Right lobe of liver (tissue), 6 donors: ENCODE measurements around the gene RNGTT. TPM values are rescaled to one million over a fixed set of nuclear protein-coding genes. Genes with fewer than 3 reads are reported as not detected.

Experiments used
- ATAC-seq, 4 donors: fragments of 200-7000 bp; cut with Tn5 transposase; one replicate each; pipeline ENCODE4 v1.9.1; 2020; ENCODE audit warnings: mild to moderate bottlenecking in 4 of 4, moderate library complexity in 4 of 4
- DNase-seq, 3 donors: peaks; one replicate each; pipeline ENCODE4 v3.0.0-alpha.2; 2020
- H3K27ac ChIP-seq, 3 donors: fragments of 200-600 bp; one replicate each; pipeline ENCODE4 v1.8.0; 2022
- H3K27me3 ChIP-seq, 2 donors: fragments of 200-600 bp; one replicate each; pipeline ENCODE4 v1.8.0; 2022
- H3K36me3 ChIP-seq, 4 donors: fragments of 200-600 bp; sonication (generic) in 1 of 4; one replicate each; pipeline versions ENCODE4 v1.5.1 to v1.8.0; 2017 to 2022; ENCODE audit warnings: control low read depth in 1 of 4
- H3K4me1 ChIP-seq, 4 donors: fragments of 200-600 bp; sonication (generic) in 1 of 4; one replicate each; pipeline versions ENCODE4 v1.5.1 to v1.8.0; 2017 to 2022; ENCODE audit warnings: control low read depth in 1 of 4
- H3K4me3 ChIP-seq, 3 donors: fragments of 200-600 bp; one replicate each; pipeline ENCODE4 v1.8.0; 2022
- H3K9me3 ChIP-seq, 4 donors: fragments of 200-600 bp; sonication (generic) in 1 of 4; one replicate each; pipeline versions ENCODE4 v1.5.1 to v1.8.0; 2017 to 2022; ENCODE audit warnings: control low read depth in 1 of 4
- POLR2A ChIP-seq: fragments of 450-650 bp; IDR thresholded peaks from one replicate; pipeline ENCODE4 v1.6.1; 2017; ENCODE audit warnings: antibody characterized with exemption, mild to moderate bottlenecking
- WGBS: methylation state at CpG from one replicate; pipeline ENCODE4 v1.1.6; 2018; ENCODE audit warnings: low coverage, low lambda C conversion rate; ENCODE audit not compliant: insufficient coverage; ENCODE audit errors: missing lambda C conversion rate; 5-methylcytosine and 5-hydroxymethylcytosine counted together
- intact Hi-C, 2 donors: fragments of 100-400 bp; cut with DNase I; formaldehyde crosslinking; loops; one replicate each; pipeline versions ENCODE4 v1.11.2 to v1.14.1; 2022
- total RNA-seq, 6 experiments: library from RNA; depleted of rRNA in 2 of 6; stranded (reverse); fragments of >200 nt in 2 of 6; fragmentation: NEBNext Ultra II Directional in 3 of 6; extraction: Animal tissue kit (Norgen Biotek cat#: 25700) in 3 of 6; gene quantifications; one replicate each; pipeline versions ENCODE4 v1.1.0 to v1.2.4, GENCODE V29; 2016 to 2023
- TF ChIP-seq, protein P1 (sequence below), 4 donors: fragments of 200-600 bp in 3 of 4; fragments of 450-650 bp in 1 of 4; IDR thresholded peaks; one replicate each; pipeline versions ENCODE4 v1.5.1 to v1.8.0; 2016 to 2022; ENCODE audit warnings: antibody characterized with exemption in 4 of 4, mild to moderate bottlenecking in 2 of 4
- donor health status: DM: no; HTN: yes; CAD: no.
- donor health status: DM: no; HTN: no; CAD: no.
- donor health status: DM: no; HTN: no; CAD: no.
- donor health status: DM: no; HTN: yes; CAD: no.
- donor health status: DM: no; HTN: yes; CAD: no.

Gene RNGTT
- total RNA-seq, 6 experiments from 2014 or later: 5.7 to 11.2 (median 6.5) TPM

DNA sequence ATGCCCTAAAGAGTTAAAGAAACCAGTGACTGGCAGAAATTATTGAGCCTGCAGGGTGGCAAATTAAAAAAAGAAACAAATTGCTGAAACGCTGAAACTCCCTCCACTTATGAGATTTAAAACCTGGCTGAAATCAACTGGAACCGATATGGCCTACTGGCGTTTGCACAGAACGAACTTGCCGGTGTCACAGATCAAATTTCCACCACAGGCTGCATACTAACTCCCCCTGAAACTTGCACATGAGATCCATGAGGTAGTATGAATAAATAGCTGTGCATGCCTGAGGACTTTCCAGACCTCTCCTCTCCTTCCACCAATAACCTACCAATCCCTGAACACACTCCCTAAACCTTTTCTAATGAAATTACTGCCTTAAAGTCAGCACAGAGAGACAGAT, 150.4 kb downstream of the RNGTT start:
- H3K27ac ChIP-seq: no peak overlapping the region
- no peaks in the 10 kb centered on the region for H3K27me3 ChIP-seq
- no peak overlapping the region for H3K4me3 ChIP-seq
- DNase-seq (no peak), ATAC-seq (no peak)
- intact Hi-C loops: no loop called here
- TF ChIP-seq POLR2A: no peak
- TF ChIP-seq, protein P1, sequence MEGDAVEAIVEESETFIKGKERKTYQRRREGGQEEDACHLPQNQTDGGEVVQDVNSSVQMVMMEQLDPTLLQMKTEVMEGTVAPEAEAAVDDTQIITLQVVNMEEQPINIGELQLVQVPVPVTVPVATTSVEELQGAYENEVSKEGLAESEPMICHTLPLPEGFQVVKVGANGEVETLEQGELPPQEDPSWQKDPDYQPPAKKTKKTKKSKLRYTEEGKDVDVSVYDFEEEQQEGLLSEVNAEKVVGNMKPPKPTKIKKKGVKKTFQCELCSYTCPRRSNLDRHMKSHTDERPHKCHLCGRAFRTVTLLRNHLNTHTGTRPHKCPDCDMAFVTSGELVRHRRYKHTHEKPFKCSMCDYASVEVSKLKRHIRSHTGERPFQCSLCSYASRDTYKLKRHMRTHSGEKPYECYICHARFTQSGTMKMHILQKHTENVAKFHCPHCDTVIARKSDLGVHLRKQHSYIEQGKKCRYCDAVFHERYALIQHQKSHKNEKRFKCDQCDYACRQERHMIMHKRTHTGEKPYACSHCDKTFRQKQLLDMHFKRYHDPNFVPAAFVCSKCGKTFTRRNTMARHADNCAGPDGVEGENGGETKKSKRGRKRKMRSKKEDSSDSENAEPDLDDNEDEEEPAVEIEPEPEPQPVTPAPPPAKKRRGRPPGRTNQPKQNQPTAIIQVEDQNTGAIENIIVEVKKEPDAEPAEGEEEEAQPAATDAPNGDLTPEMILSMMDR (IDR thresholded peaks at IDR 0.05): no peak
- H3K36me3 ChIP-seq: no peaks in the 10 kb centered on the region
- H3K9me3 ChIP-seq: no peaks in the 10 kb centered on the region
- H3K4me1 ChIP-seq: peaks cover 0 to 14% (median 0%) of the 10 kb centered on the region in 4 donors
- WGBS: 88% methylated on average over 5 of the region's 5 CpGs

DNA sequence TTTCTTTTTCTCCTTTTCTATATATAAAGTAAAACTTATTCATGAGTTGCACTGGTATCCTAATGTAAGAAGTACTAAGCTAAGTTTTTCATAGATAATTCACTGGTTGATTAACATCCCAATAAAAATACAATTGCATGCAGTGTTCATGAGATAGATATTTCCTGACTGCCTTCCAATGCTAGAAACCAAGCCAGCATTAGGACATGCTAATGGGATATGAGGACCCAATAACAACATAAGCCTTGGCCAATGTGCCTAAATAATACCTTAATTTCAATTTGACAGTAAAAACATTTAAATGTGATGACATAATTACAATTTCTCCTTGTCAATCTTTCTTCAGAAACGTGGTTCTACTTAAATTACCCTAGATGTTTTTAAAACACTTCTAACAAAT, 152.7 kb downstream of the RNGTT start:
- Histone ChIP-seq H3K27ac (no peak overlapping the region), H3K27me3 (no peaks in the 10 kb centered on the region), H3K9me3 (peaks cover 0 to 8% (median 0%) of the 10 kb centered on the region in 4 donors), H3K4me3 (no peak overlapping the region), H3K36me3 (no peaks in the 10 kb centered on the region), H3K4me1 (peaks cover 0 to 14% (median 0%) of the 10 kb centered on the region in 4 donors)
- TF ChIP-seq POLR2A: no peak
- TF ChIP-seq, protein P1 (IDR thresholded peaks at IDR 0.05): no peak
- no peak for ATAC-seq
- no peak for DNase-seq
- 79% methylated on average over 1 of the region's 1 CpG for WGBS
- intact Hi-C loops: no loop called here

DNA sequence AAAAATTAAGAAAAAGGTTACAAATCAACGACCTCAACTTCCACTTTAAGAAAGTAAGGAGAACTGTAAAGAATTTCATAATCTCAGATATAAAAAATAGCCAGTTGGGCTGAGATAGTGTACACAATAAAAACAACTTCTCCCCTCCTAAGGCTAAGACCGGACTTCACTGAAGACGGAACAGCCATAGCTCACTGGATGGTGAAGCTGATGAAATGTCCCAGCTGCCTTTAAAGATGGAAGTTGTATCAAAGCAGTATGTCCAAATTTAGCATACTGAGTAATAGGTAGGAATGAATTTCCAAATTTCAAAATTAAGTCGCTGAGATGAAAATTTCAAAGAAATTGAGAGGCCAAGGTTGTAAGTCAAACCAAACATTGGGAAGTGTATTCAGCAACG, 153.3 kb downstream of the RNGTT start:
- intact Hi-C loops: no loop called here
- no peaks in the 10 kb centered on the region for H3K36me3 ChIP-seq
- H3K9me3 ChIP-seq: peaks cover 0 to 8% (median 0%) of the 10 kb centered on the region in 4 donors
- 89% methylated on average over 5 of the region's 5 CpGs for WGBS
- no peak for ATAC-seq
- H3K4me1 ChIP-seq: peaks cover 0 to 8% (median 0%) of the 10 kb centered on the region in 4 donors
- no peak overlapping the region for H3K4me3 ChIP-seq
- DNase-seq: no peak
- no peak overlapping the region for H3K27ac ChIP-seq
- no peaks in the 10 kb centered on the region for H3K27me3 ChIP-seq
- TF ChIP-seq, protein P1 (IDR thresholded peaks at IDR 0.05): no peak
- TF ChIP-seq POLR2A: no peak

DNA sequence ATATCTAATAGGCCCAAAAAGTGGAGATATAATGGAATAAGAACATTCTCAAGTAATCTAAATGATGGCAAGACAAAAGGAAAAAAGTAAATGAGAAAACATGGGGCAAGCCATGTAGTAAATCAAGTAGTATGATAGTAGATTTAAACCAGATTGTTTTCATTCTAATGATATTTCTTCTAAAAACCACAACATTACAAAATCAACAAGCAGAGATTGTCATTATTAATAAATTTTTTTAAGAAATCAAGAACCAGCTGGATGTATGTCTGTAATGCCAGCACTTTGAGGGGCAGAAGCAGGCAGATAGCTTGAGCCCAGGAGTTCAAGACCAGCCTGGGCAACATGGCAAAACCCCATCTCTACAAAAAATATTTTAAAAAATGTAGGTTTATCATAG, 155.0 kb downstream of the RNGTT start:
- no peaks in the 10 kb centered on the region for H3K27me3 ChIP-seq
- DNase-seq (no peak), ATAC-seq (no peak)
- intact Hi-C loops: no loop called here
- H3K9me3 ChIP-seq: peaks cover 0 to 8% (median 0%) of the 10 kb centered on the region in 4 donors
- no peak for TF ChIP-seq POLR2A
- TF ChIP-seq, protein P1 (IDR thresholded peaks at IDR 0.05): no peak
- no peaks in the 10 kb centered on the region for H3K36me3 ChIP-seq
- no peak overlapping the region for H3K27ac ChIP-seq
- no peaks in the 10 kb centered on the region for H3K4me1 ChIP-seq
- H3K4me3 ChIP-seq: no peak overlapping the region

DNA sequence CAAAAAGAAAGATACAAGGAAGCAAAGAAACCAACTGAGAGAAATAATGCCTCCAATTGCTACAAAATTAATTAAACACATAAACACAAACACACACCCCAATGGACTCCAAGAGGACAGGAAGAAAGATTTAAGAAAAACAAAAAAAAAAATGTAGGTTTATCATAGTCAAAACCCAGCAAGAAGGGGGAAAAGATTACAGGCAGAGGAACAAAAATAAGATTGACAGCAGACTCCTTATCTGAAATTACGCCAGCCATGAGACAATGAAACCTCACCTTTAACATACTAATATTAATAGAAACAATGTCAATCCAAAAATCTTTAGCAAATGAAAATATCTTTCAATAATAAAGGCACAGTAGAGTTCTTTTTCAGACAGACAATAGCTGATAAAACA, 155.8 kb downstream of the RNGTT start:
- Histone ChIP-seq H3K4me3 (no peak overlapping the region), H3K27ac (no peak overlapping the region), H3K4me1 (no peaks in the 10 kb centered on the region), H3K36me3 (no peaks in the 10 kb centered on the region), H3K27me3 (no peaks in the 10 kb centered on the region), H3K9me3 (peaks cover 0 to 8% (median 0%) of the 10 kb centered on the region in 4 donors)
- intact Hi-C loops: no loop called here
- DNase-seq: no peak
- TF ChIP-seq POLR2A: no peak
- TF ChIP-seq, protein P1 (IDR thresholded peaks at IDR 0.05): no peak
- no peak for ATAC-seq
- 90% methylated on average over 1 of the region's 1 CpG for WGBS
